ENCODE results near the gene PDE11A. TPM values are rescaled to one million over a fixed set of nuclear protein-coding genes. Genes with fewer than 3 reads are reported as not detected.

The PDE11A gene
- total and polyA plus RNA-seq, 8 donors = 0.28 to 5.0 (median 1.7) TPM

GRCh38 chr2:177582000-177582399 lies 490.6 kb downstream of the PDE11A start:
- ATAC-seq (no peak), DNase-seq (no peak), FAIRE-seq (no peak)
- no peaks in the 10 kb centered on the region for H3K4me1 ChIP-seq
- no peaks in the 10 kb centered on the region for H3K9me3 ChIP-seq
- intact Hi-C loops (cut with DNase I) = no loop called here
- 64 to 90% methylated on average over 1 of the region's 1 CpG for WGBS, 2 donors
- H3K27ac ChIP-seq = no peak overlapping the region
- no peak for TF ChIP-seq CTCF (IDR thresholded peaks at IDR 0.05)
- no peaks in the 10 kb centered on the region for H3K36me3 ChIP-seq
- H3K27me3 ChIP-seq = no peaks in the 10 kb centered on the region
- H3K4me3 ChIP-seq = no peak overlapping the region

- no peak for FAIRE-seq
- Histone ChIP-seq H3K4me1 (no peaks in the 10 kb centered on the region), H3K9me3 (no peaks in the 10 kb centered on the region), H3K36me3 (no peaks in the 10 kb centered on the region), H3K27me3 (no peaks in the 10 kb centered on the region), H3K4me3 (no peak overlapping the region), H3K27ac (no peak overlapping the region)
- ATAC-seq = no peak
- no peak for TF ChIP-seq CTCF (IDR thresholded peaks at IDR 0.05)
- intact Hi-C loops (cut with DNase I) = no loop called here
- 75 to 89% methylated on average over 3 of the region's 3 CpGs for WGBS, 2 donors
- DNase-seq = no peak
Measured at GRCh38 chr2:177579486-177580036, 493.0 kb downstream of the PDE11A start.

GRCh38 chr2:177578454-177578853 lies 494.1 kb downstream of the PDE11A start:
- Histone ChIP-seq H3K27ac (no peak overlapping the region), H3K36me3 (no peaks in the 10 kb centered on the region), H3K27me3 (no peaks in the 10 kb centered on the region), H3K4me1 (no peaks in the 10 kb centered on the region), H3K4me3 (no peak overlapping the region), H3K9me3 (no peaks in the 10 kb centered on the region)
- no peak for ATAC-seq
- intact Hi-C loops (cut with DNase I) = no loop called here
- TF ChIP-seq CTCF (IDR thresholded peaks at IDR 0.05) = no peak
- FAIRE-seq = no peak
- WGBS, 2 donors = 57 to 72% methylated on average over 3 of the region's 3 CpGs
- no peak for DNase-seq

GRCh38 chr2:177577075-177577474 lies 495.5 kb downstream of the PDE11A start:
- Histone ChIP-seq H3K27ac (no peak overlapping the region), H3K9me3 (no peaks in the 10 kb centered on the region), H3K4me1 (no peaks in the 10 kb centered on the region), H3K4me3 (no peak overlapping the region), H3K36me3 (no peaks in the 10 kb centered on the region), H3K27me3 (no peaks in the 10 kb centered on the region)
- ATAC-seq (no peak), DNase-seq (no peak), FAIRE-seq (no peak)
- intact Hi-C loops (cut with DNase I) = no loop called here
- no peak for TF ChIP-seq CTCF (IDR thresholded peaks at IDR 0.05)
- 50 to 73% methylated on average over 1 of the region's 1 CpG for WGBS, 2 donors

- intact Hi-C loops (cut with DNase I) = no loop called here
- no peak for FAIRE-seq
- no peaks in the 10 kb centered on the region for H3K4me1 ChIP-seq
- no peak overlapping the region for H3K27ac ChIP-seq
- no peak for ATAC-seq
- H3K9me3 ChIP-seq = no peaks in the 10 kb centered on the region
- H3K27me3 ChIP-seq = no peaks in the 10 kb centered on the region
- no peaks in the 10 kb centered on the region for H3K36me3 ChIP-seq
- no peak for DNase-seq
- no peak for TF ChIP-seq CTCF (IDR thresholded peaks at IDR 0.05)
- WGBS, 2 donors = 90 to 95% methylated on average over 2 of the region's 2 CpGs
- H3K4me3 ChIP-seq = no peak overlapping the region
Measured at GRCh38 chr2:177575358-177575757, 497.2 kb downstream of the PDE11A start.

Data from pancreas (tissue), 10 donors.